Measurements from ENCODE around the gene DOK4. TPM values are rescaled to one million over a fixed set of nuclear protein-coding genes. Genes with fewer than 3 reads are reported as not detected.

The DOK4 gene
- total RNA-seq, 1 experiment from 2014 or later = 3.4 TPM

DNA sequence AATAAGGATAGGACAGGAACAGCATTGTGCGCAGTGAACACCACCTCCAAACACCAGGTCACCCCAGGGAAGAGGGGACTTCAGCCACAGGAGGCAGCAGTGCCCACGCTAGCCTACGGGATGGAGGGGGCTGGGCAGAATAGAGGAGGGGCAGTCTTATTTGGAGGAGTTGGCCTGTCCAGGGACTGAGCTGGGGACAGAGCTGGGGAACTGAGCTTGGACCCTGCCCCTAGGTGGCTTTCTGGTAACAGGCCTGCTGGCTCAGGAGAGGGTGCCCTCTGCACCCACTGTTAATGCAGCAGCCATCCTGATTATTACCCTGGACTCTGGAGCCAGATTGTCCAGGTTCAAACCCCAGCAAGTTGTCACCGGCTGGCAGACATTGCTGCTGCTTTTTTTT lies 40.7 kb upstream of the DOK4 start:
- no peak overlapping the region for H3K4me3 ChIP-seq (ENCODE audit: low read length)
- no peaks in the 10 kb centered on the region for H3K36me3 ChIP-seq (ENCODE audit: insufficient read depth, low read length)
- peaks cover 34% of the 10 kb centered on the region for H3K4me1 ChIP-seq (ENCODE audit: low read length)

DNA sequence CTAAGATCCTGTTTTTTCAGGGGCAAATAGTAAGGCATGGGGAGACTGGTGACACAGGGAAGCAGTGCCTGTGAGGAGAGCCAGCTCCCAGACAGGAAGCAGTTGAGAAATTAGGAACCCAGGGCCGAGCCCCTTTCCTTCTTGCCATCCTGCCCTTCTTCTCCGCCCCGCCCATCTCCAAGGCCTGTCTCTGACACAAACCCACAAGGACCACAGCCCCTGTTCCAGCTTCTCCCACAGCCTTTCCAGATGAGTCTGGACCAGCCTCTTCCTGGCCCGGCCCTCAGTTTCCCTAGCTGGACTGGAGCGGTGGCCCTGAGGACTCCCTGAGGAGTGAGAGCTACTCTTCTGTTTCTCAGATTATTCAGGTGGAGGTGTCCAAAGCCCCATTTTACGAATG lies 40.2 kb upstream of the DOK4 start:
- Histone ChIP-seq H3K4me2 (ENCODE audit: low read depth, low read length, poor library complexity, severe bottlenecking) (no peak overlapping the region), H3K9me2 (replicated peaks; ENCODE audit: insufficient read depth, low read length) (no peaks in the 10 kb centered on the region), H4K20me1 (ENCODE audit: insufficient read depth, low read depth, low read length) (no peaks in the 10 kb centered on the region), H3K36me3 (ENCODE audit: insufficient read depth, low read length) (no peaks in the 10 kb centered on the region), H3K27ac (ENCODE audit: low read length) (no peak overlapping the region), H2AFZ (ENCODE audit: low read length) (no peak overlapping the region), H3K9ac (ENCODE audit: low read length) (no peak overlapping the region), H3K79me2 (ENCODE audit: low read length) (peaks cover 8% of the 10 kb centered on the region; the same call in 1 of the 2 replicates), H3K9me3 (ENCODE audit: low read length) (no peaks in the 10 kb centered on the region), H3K4me3 (ENCODE audit: low read length) (no peak overlapping the region), H3K4me1 (ENCODE audit: low read length) (peaks cover 29% of the 10 kb centered on the region), H3K27me3 (ENCODE audit: low read length) (no peaks in the 10 kb centered on the region)
- no peak for DNase-seq

More for the DNA sequence above, 40.7 kb upstream of the DOK4 start:
- H3K9ac ChIP-seq (ENCODE audit: low read length) = no peak overlapping the region
- no peaks in the 10 kb centered on the region for H3K9me2 ChIP-seq (replicated peaks; ENCODE audit: insufficient read depth, low read length)
- no peaks in the 10 kb centered on the region for H3K27me3 ChIP-seq (ENCODE audit: low read length)
- H4K20me1 ChIP-seq (ENCODE audit: insufficient read depth, low read depth, low read length) = no peaks in the 10 kb centered on the region
- H2AFZ ChIP-seq (ENCODE audit: low read length) = no peak overlapping the region
- H3K4me2 ChIP-seq (ENCODE audit: low read depth, low read length, poor library complexity, severe bottlenecking) = no peak overlapping the region
- peaks cover 11% of the 10 kb centered on the region; the same call in 1 of the 2 replicates for H3K79me2 ChIP-seq (ENCODE audit: low read length)
- no peaks in the 10 kb centered on the region for H3K9me3 ChIP-seq (ENCODE audit: low read length)
- no peak for DNase-seq
- no peak overlapping the region for H3K27ac ChIP-seq (ENCODE audit: low read length)

DNA sequence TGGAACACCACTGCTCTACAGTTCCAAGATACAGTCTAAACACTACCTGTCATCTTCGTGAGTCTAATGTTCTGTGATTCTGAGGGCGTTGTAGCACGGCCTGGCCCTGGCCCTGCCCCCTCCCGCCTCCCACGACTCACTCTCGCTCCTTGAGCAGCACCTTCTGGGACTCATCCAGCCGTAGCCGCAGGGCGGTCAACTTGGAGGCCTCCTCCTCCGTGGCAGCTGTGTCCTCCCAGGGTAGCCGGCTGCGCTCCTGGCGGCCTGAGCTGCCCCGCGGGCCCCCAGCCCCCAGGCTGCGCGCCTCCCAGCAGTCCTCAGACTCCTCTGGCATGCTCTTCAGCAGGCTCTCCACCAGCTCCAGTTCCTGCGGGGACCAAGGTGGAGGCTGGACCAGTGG lies 39.5 kb upstream of the DOK4 start:
- no peak overlapping the region for H3K4me2 ChIP-seq (ENCODE audit: low read depth, low read length, poor library complexity, severe bottlenecking)
- no peaks in the 10 kb centered on the region for H3K9me3 ChIP-seq (ENCODE audit: low read length)
- 0 out of 2 replicates have a peak, but pooled peaks cover under 1% of the 10 kb centered on the region for H3K79me2 ChIP-seq (ENCODE audit: low read length)
- H3K9me2 ChIP-seq (replicated peaks; ENCODE audit: insufficient read depth, low read length) = no peaks in the 10 kb centered on the region
- no peak overlapping the region for H3K4me3 ChIP-seq (ENCODE audit: low read length)
- H2AFZ ChIP-seq (ENCODE audit: low read length) = no peak overlapping the region
- no peak overlapping the region for H3K9ac ChIP-seq (ENCODE audit: low read length)
- H3K27ac ChIP-seq (ENCODE audit: low read length) = no peak overlapping the region
- H3K27me3 ChIP-seq (ENCODE audit: low read length) = no peaks in the 10 kb centered on the region
- peaks cover 21% of the 10 kb centered on the region for H3K4me1 ChIP-seq (ENCODE audit: low read length)
- no peak for DNase-seq
- H4K20me1 ChIP-seq (ENCODE audit: insufficient read depth, low read depth, low read length) = no peaks in the 10 kb centered on the region
- no peaks in the 10 kb centered on the region for H3K36me3 ChIP-seq (ENCODE audit: insufficient read depth, low read length)

DNA sequence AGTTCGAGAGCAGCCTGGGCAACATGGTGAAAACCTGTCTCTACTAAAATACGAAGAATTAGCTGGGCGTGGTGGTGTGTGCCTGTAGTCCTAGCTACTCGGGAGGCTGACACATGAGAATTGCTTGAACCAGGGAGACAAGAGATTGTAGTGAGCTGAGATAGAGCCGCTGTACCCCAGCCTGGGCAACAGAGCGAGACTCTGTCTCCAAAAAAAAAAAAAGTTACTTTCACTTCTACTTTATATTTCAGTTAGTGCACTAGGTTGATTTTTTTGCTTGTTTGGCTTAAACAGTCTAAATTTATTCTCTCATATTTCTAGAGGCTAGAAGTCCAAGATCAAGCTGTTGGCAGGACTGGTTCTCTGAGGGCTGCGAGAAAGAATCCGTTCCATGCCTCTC lies 36.7 kb upstream of the DOK4 start:
- no peaks in the 10 kb centered on the region for H4K20me1 ChIP-seq (ENCODE audit: insufficient read depth, low read depth, low read length)
- no peaks in the 10 kb centered on the region for H3K9me3 ChIP-seq (ENCODE audit: low read length)
- H3K9ac ChIP-seq (ENCODE audit: low read length) = no peak overlapping the region
- H3K9me2 ChIP-seq (replicated peaks; ENCODE audit: insufficient read depth, low read length) = no peaks in the 10 kb centered on the region
- no peak overlapping the region for H2AFZ ChIP-seq (ENCODE audit: low read length)
- H3K4me3 ChIP-seq (ENCODE audit: low read length) = no peak overlapping the region
- peaks cover 11% of the 10 kb centered on the region for H3K4me1 ChIP-seq (ENCODE audit: low read length)
- H3K27me3 ChIP-seq (ENCODE audit: low read length) = no peaks in the 10 kb centered on the region
- H3K36me3 ChIP-seq (ENCODE audit: insufficient read depth, low read length) = no peaks in the 10 kb centered on the region; the same call in 1 of the 2 replicates
- peak; percentile 72 for DNase-seq
- H3K4me2 ChIP-seq (ENCODE audit: low read depth, low read length, poor library complexity, severe bottlenecking) = peak overlapping the region; percentile 20
- H3K79me2 ChIP-seq (ENCODE audit: low read length) = no peaks in the 10 kb centered on the region
- H3K27ac ChIP-seq (ENCODE audit: low read length) = peak overlapping the region; percentile 57

DNA sequence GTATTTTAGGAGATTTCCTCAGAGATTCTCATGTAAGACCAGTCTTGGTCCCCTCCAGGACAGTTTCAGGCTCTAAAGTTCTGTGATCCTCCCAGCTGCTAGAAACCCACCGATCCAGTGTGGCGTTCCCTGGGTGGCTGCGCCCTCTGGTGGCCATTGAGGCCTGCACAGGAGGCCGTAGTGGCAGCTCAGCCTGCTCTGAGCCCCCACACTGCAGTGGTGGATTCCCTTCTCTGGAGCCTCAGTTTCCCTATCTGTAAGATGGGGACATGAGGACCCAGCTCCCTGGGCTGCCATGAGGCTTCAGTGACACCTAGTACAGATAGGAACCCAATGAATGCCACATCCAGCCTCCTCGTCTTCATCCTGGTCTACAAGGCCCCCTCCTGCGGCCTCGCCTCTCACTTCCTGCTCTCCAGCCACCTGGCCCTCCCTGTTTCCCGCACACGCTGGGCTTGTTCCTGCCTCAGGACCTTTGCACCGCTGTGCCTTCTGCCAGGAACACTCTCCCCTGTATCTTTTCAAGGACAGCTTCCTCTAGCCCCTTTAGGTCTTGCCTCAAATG lies 33.6 kb upstream of the DOK4 start:
- Histone ChIP-seq H3K9me3 (ENCODE audit: low read length) (no peaks in the 10 kb centered on the region), H3K4me2 (ENCODE audit: low read depth, low read length, poor library complexity, severe bottlenecking) (no peak overlapping the region), H3K27ac (ENCODE audit: low read length) (no peak overlapping the region), H3K9me2 (replicated peaks; ENCODE audit: insufficient read depth, low read length) (no peaks in the 10 kb centered on the region), H3K27me3 (ENCODE audit: low read length) (no peaks in the 10 kb centered on the region), H4K20me1 (ENCODE audit: insufficient read depth, low read depth, low read length) (no peaks in the 10 kb centered on the region), H3K4me3 (ENCODE audit: low read length) (no peak overlapping the region), H3K36me3 (ENCODE audit: insufficient read depth, low read length) (no peaks in the 10 kb centered on the region; the same call in 1 of the 2 replicates), H3K79me2 (ENCODE audit: low read length) (no peaks in the 10 kb centered on the region), H3K9ac (ENCODE audit: low read length) (no peak overlapping the region), H2AFZ (ENCODE audit: low read length) (no peak overlapping the region), H3K4me1 (ENCODE audit: low read length) (peaks cover 11% of the 10 kb centered on the region)
- peak; percentile 90 for DNase-seq

DNA sequence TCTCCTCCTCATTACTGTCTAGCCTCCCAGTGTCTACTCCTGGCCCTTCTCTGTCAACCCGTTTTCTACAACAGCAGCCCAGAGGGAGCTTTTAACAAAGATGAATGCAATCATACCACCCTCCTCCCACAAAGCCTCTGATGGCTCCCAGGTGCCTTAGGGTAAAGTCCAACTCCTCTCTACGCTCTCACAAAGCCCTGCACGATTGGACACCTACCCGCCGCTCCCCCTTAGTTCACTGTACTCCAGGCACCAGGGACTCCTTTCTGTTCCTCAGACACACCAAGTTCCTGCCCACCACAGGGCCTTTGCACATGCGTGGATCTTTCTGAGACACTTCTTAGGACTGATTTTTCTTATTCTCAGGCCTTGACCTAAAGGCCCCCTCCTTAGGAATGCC lies 32.6 kb upstream of the DOK4 start:
- H3K4me1 ChIP-seq (ENCODE audit: low read length) = peaks cover 11% of the 10 kb centered on the region
- no peak overlapping the region for H3K9ac ChIP-seq (ENCODE audit: low read length)
- H3K27ac ChIP-seq (ENCODE audit: low read length) = no peak overlapping the region
- H3K27me3 ChIP-seq (ENCODE audit: low read length) = no peaks in the 10 kb centered on the region
- no peaks in the 10 kb centered on the region; the same call in 1 of the 2 replicates for H3K36me3 ChIP-seq (ENCODE audit: insufficient read depth, low read length)
- no peak overlapping the region for H3K4me2 ChIP-seq (ENCODE audit: low read depth, low read length, poor library complexity, severe bottlenecking)
- no peak for DNase-seq
- H3K9me3 ChIP-seq (ENCODE audit: low read length) = no peaks in the 10 kb centered on the region
- no peaks in the 10 kb centered on the region for H3K9me2 ChIP-seq (replicated peaks; ENCODE audit: insufficient read depth, low read length)
- H3K4me3 ChIP-seq (ENCODE audit: low read length) = no peak overlapping the region
- H4K20me1 ChIP-seq (ENCODE audit: insufficient read depth, low read depth, low read length) = no peaks in the 10 kb centered on the region
- no peak overlapping the region for H2AFZ ChIP-seq (ENCODE audit: low read length)
- H3K79me2 ChIP-seq (ENCODE audit: low read length) = no peaks in the 10 kb centered on the region

DNA sequence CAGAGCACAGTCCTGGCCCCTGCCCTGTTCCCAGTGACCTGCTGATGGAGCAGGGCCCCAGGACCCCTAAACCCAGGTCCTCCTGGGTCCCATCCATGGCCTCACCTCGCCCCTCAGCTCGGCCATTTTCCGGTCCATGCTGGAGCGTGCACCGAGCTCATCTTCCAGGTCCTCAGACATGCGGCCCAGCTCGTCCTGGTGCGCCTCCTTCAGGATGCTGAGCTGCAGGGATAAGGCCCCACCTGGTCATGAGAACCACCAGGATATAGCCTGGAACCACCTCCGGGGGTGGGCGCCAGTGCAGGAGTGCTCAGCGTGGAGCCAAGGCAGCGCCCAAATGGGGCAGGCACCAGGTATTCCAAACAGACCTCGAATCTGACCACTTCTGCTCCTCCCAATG lies 32.2 kb upstream of the DOK4 start:
- Histone ChIP-seq H3K27me3 (ENCODE audit: low read length) (no peaks in the 10 kb centered on the region), H3K9me3 (ENCODE audit: low read length) (no peaks in the 10 kb centered on the region), H3K79me2 (ENCODE audit: low read length) (no peaks in the 10 kb centered on the region), H3K4me1 (ENCODE audit: low read length) (peaks cover 9% of the 10 kb centered on the region), H3K4me2 (ENCODE audit: low read depth, low read length, poor library complexity, severe bottlenecking) (no peak overlapping the region), H2AFZ (ENCODE audit: low read length) (no peak overlapping the region), H3K9ac (ENCODE audit: low read length) (no peak overlapping the region), H3K36me3 (ENCODE audit: insufficient read depth, low read length) (no peaks in the 10 kb centered on the region; the same call in 1 of the 2 replicates), H3K4me3 (ENCODE audit: low read length) (no peak overlapping the region), H4K20me1 (ENCODE audit: insufficient read depth, low read depth, low read length) (no peaks in the 10 kb centered on the region), H3K27ac (ENCODE audit: low read length) (no peak overlapping the region), H3K9me2 (replicated peaks; ENCODE audit: insufficient read depth, low read length) (no peaks in the 10 kb centered on the region)
- DNase-seq = no peak

DNA sequence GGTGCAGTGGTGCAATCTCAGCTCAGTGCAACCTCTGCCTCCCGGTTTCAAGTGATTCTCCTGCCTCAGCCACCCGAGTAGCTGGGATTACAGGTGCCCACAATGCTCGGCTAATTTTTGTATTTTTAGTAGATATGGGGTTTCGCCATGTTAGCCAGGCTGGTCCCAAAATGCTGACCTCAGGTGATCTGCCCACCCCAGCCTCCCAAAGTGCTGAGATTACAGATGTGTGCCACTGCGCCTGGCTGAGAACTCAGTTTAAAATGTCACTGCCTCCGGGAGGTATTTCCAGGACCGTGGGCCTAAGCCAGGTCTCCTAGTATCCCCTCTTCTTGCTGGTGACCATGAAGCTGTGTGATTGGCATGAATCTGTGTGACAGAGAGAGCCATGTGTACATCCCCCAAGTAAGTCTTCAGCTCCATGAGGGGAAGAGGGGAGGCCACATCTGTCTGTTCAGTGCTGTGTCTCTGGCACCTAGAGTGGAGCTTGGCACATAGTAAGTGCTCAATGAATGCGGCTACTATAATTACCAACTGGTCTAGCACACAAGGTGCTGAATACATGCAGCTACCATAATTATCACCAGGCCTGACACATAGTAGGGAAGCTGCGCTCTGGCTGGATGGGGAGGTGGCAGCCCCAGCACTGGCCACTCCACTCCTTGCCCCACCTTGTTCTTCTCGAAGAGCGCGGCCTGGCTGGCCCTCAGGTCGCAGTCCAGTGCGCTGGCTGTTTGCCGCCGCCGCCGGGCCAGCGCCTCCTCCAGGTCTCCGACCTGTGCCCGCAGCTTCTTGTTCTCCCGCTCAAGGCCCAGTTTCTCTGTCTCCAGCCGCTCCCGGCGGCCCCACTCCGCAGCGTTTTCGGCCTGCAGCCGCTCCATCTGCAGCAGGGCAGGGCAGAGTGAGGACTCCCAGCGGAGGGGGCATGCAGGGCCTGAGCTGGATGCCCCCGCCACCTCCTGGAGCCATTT lies 31.4 kb upstream of the DOK4 start:
- Histone ChIP-seq H3K27ac (ENCODE audit: low read length) (no peak overlapping the region), H4K20me1 (ENCODE audit: insufficient read depth, low read depth, low read length) (no peaks in the 10 kb centered on the region), H2AFZ (ENCODE audit: low read length) (no peak overlapping the region), H3K9me3 (ENCODE audit: low read length) (no peaks in the 10 kb centered on the region), H3K9me2 (replicated peaks; ENCODE audit: insufficient read depth, low read length) (no peaks in the 10 kb centered on the region), H3K36me3 (ENCODE audit: insufficient read depth, low read length) (no peaks in the 10 kb centered on the region; the same call in 1 of the 2 replicates), H3K79me2 (ENCODE audit: low read length) (no peaks in the 10 kb centered on the region), H3K4me2 (ENCODE audit: low read depth, low read length, poor library complexity, severe bottlenecking) (no peak overlapping the region), H3K4me3 (ENCODE audit: low read length) (no peak overlapping the region), H3K9ac (ENCODE audit: low read length) (no peak overlapping the region), H3K27me3 (ENCODE audit: low read length) (no peaks in the 10 kb centered on the region), H3K4me1 (ENCODE audit: low read length) (peaks cover under 1% of the 10 kb centered on the region; the same call in 1 of the 2 replicates)
- no peak for DNase-seq

All from Karpas-422 (cell line).